ENCODE data around the gene PROB1.

- TF ChIP-seq CTCF (IDR thresholded peaks at IDR 0.05) (no peak), POLR2A (IDR thresholded peaks at IDR 0.05) (no peak)
Measured at GRCh38 chr5:139418793-139419192, 23.9 kb upstream of the PROB1 start.

Data from Peyer's patch (tissue), 4 donors.